ENCODE results near the gene ADRM1. TPM values are rescaled to one million over a fixed set of nuclear protein-coding genes. Genes with fewer than 3 reads are reported as not detected.

Gene ADRM1
- polyA plus RNA-seq, 2 of the 4 experiments (the other 2 are of a cell fraction): 87.9 to 130 TPM

DNA sequence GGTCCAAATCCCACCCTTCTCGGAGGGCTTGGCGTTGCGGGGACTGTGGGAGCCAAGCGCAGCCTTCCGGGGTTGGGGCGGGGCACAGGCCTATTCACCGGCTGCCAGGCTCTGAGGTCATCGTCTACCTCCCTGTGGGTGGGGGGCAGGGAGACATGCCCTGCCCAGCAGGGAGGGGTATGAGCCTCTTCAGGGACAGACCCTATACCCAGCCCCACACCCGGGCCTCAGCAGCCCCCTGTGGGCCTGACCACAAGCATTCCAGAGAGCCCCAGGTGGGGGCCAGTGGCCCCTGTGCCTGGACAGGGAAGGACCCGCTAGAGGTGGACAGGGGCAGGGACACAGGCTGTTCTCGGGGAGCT, 52.7 kb downstream of the ADRM1 start:
- POLR2A ChIA-PET: interaction anchor here (1.0 to 4.9 kb wide), 2 partner anchors 12 to 31 kb away, joined by 3 to 61 read pairs; partner anchors contain the start of genes LAMA5 and RPS21
- peak in 1 of 2 experiments; percentile 86 for DNase-seq (ENCODE audit: low read depth in 1 of 2, low spot score in 1 of 2)
- WGBS (ENCODE audit: missing lambda C conversion rate): 1% methylated on average over 11 of the region's 11 CpGs
- Histone ChIP-seq H3K9me3 (no peaks in the 10 kb centered on the region), H3K27ac (peak overlapping the region; percentile 97 to 99), H3K4me2 (peak overlapping the region; percentile 91), H3K4me3 (peak overlapping the region; percentile 41), H3K4me1 (peaks cover 98% of the 10 kb centered on the region)
- CTCF ChIA-PET: interaction anchor here (1.1 to 5.5 kb wide), 5 partner anchors 12 to 53 kb away, joined by 3 to 94 read pairs (median 16); partner anchors contain the start of genes ADRM1 and LAMA5
- no peak for FAIRE-seq
- TF ChIP-seq PHF8 (IDR thresholded peaks at IDR 0.05; ENCODE audit: borderline replicate concordance, low read depth) (no peak), FOSB (CRISPR knock-in tag; IDR thresholded peaks at IDR 0.05) (no peak), EHMT2 (IDR thresholded peaks at IDR 0.05; ENCODE audit: low read depth) (no peak), CBX2 (IDR thresholded peaks at IDR 0.05; ENCODE audit: borderline replicate concordance, low read depth) (no peak), ZC3H11A (IDR thresholded peaks at IDR 0.05) (no peak), HOXA7 (CRISPR knock-in tag; IDR thresholded peaks at IDR 0.05) (no peak), EP300 (IDR thresholded peaks at IDR 0.05) (peak; percentile 31 to 68; a peak in 2 of 5 replicates), HOXB13 (CRISPR knock-in tag; IDR thresholded peaks at IDR 0.05; ENCODE audit: low read depth) (peak; percentile 32; the same call in 1 of the 2 replicates), HMGXB4 (CRISPR knock-in tag; IDR thresholded peaks at IDR 0.05; ENCODE audit: borderline replicate concordance) (no peak), ZFP36 (IDR thresholded peaks at IDR 0.05; ENCODE audit: borderline replicate concordance, partially characterized antibody) (no peak), ATOH8 (CRISPR knock-in tag; IDR thresholded peaks at IDR 0.05; ENCODE audit: low read depth) (peak; percentile 27; the same call in 1 of the 2 replicates), KDM1A (IDR thresholded peaks at IDR 0.05; ENCODE audit: low read depth) (no peak), POLR2A (IDR thresholded peaks at IDR 0.05; ENCODE audit: low read length) (no peak), JUN (IDR thresholded peaks at IDR 0.05) (peak; percentile 22 to 72; a peak in 3 of 5 replicates), CHD2 (IDR thresholded peaks at IDR 0.05; ENCODE audit: low read length, partially characterized antibody) (peak; percentile 56), FOXS1 (CRISPR knock-in tag; IDR thresholded peaks at IDR 0.05) (0 out of 2 replicates have a peak, but pooled peaks have one; percentile 26), SMC3 (IDR thresholded peaks at IDR 0.05) (no peak), TFCP2L1 (CRISPR knock-in tag; IDR thresholded peaks at IDR 0.05) (no peak), USF2 (IDR thresholded peaks at IDR 0.05) (no peak), GATA3 (IDR thresholded peaks at IDR 0.05; ENCODE audit: borderline replicate concordance) (peak; percentile 32; the same call in 1 of the 2 replicates), TP53 (CRISPR knock-in tag; IDR thresholded peaks at IDR 0.05) (no peak)
- TF ChIP-seq, protein P1, sequence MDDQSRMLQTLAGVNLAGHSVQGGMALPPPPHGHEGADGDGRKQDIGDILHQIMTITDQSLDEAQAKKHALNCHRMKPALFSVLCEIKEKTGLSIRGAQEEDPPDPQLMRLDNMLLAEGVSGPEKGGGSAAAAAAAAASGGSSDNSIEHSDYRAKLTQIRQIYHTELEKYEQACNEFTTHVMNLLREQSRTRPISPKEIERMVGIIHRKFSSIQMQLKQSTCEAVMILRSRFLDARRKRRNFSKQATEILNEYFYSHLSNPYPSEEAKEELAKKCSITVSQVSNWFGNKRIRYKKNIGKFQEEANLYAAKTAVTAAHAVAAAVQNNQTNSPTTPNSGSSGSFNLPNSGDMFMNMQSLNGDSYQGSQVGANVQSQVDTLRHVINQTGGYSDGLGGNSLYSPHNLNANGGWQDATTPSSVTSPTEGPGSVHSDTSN (IDR thresholded peaks at IDR 0.05): no peak
- TF ChIP-seq, protein P2, sequence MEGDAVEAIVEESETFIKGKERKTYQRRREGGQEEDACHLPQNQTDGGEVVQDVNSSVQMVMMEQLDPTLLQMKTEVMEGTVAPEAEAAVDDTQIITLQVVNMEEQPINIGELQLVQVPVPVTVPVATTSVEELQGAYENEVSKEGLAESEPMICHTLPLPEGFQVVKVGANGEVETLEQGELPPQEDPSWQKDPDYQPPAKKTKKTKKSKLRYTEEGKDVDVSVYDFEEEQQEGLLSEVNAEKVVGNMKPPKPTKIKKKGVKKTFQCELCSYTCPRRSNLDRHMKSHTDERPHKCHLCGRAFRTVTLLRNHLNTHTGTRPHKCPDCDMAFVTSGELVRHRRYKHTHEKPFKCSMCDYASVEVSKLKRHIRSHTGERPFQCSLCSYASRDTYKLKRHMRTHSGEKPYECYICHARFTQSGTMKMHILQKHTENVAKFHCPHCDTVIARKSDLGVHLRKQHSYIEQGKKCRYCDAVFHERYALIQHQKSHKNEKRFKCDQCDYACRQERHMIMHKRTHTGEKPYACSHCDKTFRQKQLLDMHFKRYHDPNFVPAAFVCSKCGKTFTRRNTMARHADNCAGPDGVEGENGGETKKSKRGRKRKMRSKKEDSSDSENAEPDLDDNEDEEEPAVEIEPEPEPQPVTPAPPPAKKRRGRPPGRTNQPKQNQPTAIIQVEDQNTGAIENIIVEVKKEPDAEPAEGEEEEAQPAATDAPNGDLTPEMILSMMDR (IDR thresholded peaks at IDR 0.05): no peak
- TF ChIP-seq, protein P3, sequence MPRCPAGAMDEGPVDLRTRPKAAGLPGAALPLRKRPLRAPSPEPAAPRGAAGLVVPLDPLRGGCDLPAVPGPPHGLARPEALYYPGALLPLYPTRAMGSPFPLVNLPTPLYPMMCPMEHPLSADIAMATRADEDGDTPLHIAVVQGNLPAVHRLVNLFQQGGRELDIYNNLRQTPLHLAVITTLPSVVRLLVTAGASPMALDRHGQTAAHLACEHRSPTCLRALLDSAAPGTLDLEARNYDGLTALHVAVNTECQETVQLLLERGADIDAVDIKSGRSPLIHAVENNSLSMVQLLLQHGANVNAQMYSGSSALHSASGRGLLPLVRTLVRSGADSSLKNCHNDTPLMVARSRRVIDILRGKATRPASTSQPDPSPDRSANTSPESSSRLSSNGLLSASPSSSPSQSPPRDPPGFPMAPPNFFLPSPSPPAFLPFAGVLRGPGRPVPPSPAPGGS (IDR thresholded peaks at IDR 0.05): no peak
- TF ChIP-seq, protein P4, sequence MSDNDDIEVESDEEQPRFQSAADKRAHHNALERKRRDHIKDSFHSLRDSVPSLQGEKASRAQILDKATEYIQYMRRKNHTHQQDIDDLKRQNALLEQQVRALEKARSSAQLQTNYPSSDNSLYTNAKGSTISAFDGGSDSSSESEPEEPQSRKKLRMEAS (IDR thresholded peaks at IDR 0.05): no peak; the same call in 1 of the 2 replicates
- peak in 1 of 2 experiments; percentile 3; a peak in 2 of 6 replicates for ATAC-seq
